ENCODE measurements around the gene PFDN6. TPM values are rescaled to one million over a fixed set of nuclear protein-coding genes. Genes with fewer than 3 reads are reported as not detected.

PFDN6 gene
- total and polyA plus RNA-seq, 9 of the 15 experiments (the other 6 are each of a cell fraction or from before 2014, with no cell fraction given) = 6.8 to 475 (median 216) TPM

DNA sequence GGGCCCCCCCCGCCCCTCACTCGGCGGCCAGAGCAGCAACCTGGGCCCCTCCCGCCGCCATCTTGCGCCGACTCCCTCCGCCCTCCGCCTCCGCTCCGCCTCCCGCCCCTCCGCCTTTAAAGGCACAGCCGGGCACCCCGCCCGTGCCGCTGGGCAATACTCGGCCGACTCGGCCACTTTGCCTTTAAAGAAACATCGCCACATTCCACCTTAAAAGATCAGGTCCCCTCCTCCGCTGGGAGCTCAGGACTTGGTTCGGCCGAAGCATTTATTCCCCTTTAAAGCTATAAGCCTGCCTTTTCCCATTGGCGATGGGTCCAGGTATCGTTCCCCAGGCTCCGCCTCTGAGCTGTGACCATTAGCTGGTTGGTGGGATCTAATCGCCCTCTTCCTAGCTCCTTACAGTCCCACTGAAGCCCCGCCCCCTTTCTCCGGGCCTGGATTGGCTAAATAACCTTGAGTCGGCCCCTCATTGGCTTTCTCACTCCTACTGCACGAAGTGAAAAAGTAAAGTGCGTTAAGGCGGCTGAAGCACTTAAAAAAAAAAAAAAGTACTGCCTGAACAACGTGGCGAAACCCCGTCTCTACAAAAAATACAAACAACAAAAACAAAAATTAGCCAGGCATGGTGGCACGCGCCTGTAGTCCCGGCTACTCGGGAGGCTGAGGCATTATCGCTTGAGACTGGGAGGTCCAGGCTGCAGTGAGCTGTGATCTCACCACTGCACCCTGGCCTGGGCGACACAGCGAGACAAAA is 28.4 kb downstream of the PFDN6 start, which contains the start of gene ZBTB22 (continued):
- TF ChIP-seq, protein P1, sequence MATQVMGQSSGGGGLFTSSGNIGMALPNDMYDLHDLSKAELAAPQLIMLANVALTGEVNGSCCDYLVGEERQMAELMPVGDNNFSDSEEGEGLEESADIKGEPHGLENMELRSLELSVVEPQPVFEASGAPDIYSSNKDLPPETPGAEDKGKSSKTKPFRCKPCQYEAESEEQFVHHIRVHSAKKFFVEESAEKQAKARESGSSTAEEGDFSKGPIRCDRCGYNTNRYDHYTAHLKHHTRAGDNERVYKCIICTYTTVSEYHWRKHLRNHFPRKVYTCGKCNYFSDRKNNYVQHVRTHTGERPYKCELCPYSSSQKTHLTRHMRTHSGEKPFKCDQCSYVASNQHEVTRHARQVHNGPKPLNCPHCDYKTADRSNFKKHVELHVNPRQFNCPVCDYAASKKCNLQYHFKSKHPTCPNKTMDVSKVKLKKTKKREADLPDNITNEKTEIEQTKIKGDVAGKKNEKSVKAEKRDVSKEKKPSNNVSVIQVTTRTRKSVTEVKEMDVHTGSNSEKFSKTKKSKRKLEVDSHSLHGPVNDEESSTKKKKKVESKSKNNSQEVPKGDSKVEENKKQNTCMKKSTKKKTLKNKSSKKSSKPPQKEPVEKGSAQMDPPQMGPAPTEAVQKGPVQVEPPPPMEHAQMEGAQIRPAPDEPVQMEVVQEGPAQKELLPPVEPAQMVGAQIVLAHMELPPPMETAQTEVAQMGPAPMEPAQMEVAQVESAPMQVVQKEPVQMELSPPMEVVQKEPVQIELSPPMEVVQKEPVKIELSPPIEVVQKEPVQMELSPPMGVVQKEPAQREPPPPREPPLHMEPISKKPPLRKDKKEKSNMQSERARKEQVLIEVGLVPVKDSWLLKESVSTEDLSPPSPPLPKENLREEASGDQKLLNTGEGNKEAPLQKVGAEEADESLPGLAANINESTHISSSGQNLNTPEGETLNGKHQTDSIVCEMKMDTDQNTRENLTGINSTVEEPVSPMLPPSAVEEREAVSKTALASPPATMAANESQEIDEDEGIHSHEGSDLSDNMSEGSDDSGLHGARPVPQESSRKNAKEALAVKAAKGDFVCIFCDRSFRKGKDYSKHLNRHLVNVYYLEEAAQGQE (IDR thresholded peaks at IDR 0.05; ENCODE audit: borderline replicate concordance) = peak; percentile 56; the same call in 1 of the 2 replicates
- TF ChIP-seq, protein P1 (CRISPR knock-in tag; IDR thresholded peaks at IDR 0.05; ENCODE audit: low read depth) = peak; percentile 61; the same call in 1 of the 2 replicates
- TF ChIP-seq RBM22 (IDR thresholded peaks at IDR 0.05; ENCODE audit: low read depth, low read length, poor library complexity, severe bottlenecking) = no peak
- peak in 1 of 2 experiments; percentile 56 for TF ChIP-seq AFF1 (IDR thresholded peaks at IDR 0.05; ENCODE audit: low read depth in 1 of 2, partially characterized antibody in 2 of 2)
- TF ChIP-seq HDAC2 (IDR thresholded peaks at IDR 0.05) = peak; percentile 85; the same call in 1 of the 2 replicates
- TF ChIP-seq MAFK (IDR thresholded peaks at IDR 0.05; ENCODE audit: low read length) = no peak
- peak; percentile 78 for TF ChIP-seq NFYB (IDR thresholded peaks at IDR 0.05; ENCODE audit: extremely low read depth, insufficient read length)
- TF ChIP-seq VEZF1 (CRISPR knock-in tag; IDR thresholded peaks at IDR 0.05) = peak; percentile 93
- TF ChIP-seq MTA3 (IDR thresholded peaks at IDR 0.05; ENCODE audit: borderline replicate concordance) = peak; percentile 66
- no peak for TF ChIP-seq NFIC (IDR thresholded peaks at IDR 0.05)
- TF ChIP-seq MTA2 (IDR thresholded peaks at IDR 0.05; ENCODE audit: low read depth) = no peak
- no peak for TF ChIP-seq OTX1 (CRISPR knock-in tag; IDR thresholded peaks at IDR 0.05)
- TF ChIP-seq ZNF583 (CRISPR knock-in tag; IDR thresholded peaks at IDR 0.05) = no peak
- no peak for TF ChIP-seq GATAD2A (IDR thresholded peaks at IDR 0.05)
- no peak for TF ChIP-seq MAFG (tag; conservative IDR thresholded peaks at IDR 0.05)

All from K562 (cell line).